ENCODE results near the gene PRMT9.

The PRMT9 gene

GRCh38 chr4:147683717-147684700 is at the start of gene PRMT9:
Gene PRMT9, minus strand, starts transcription at chr4:147684163. Its CDS starts 176 bp downstream, at chr4:147683987.
- peak; percentile 38 for DNase-seq

GRCh38 chr4:147732518-147733235 is 48.7 kb upstream of the PRMT9 start:
- DNase-seq = no peak

GRCh38 chr4:147731580-147732517 is 47.9 kb upstream of the PRMT9 start, which contains the start of gene ARHGAP10:
Gene ARHGAP10, plus strand, starts transcription at chr4:147732088. Its CDS starts 214 bp downstream, at chr4:147732302.
- DNase-seq = no peak

- DNase-seq = no peak
These were observed 46.4 kb upstream of the PRMT9 start for GRCh38 chr4:147730333-147730732.

GRCh38 chr4:147727476-147728028 is 43.6 kb upstream of the PRMT9 start:
- no peak for DNase-seq

GRCh38 chr4:147725673-147726072 is 41.7 kb upstream of the PRMT9 start:
- no peak for DNase-seq

- DNase-seq = no peak
These were observed 40.7 kb upstream of the PRMT9 start for GRCh38 chr4:147724468-147725201.

- DNase-seq = no peak
These were observed 39.4 kb upstream of the PRMT9 start for GRCh38 chr4:147723326-147723725.

- DNase-seq = no peak
These were observed 33.9 kb upstream of the PRMT9 start for GRCh38 chr4:147717878-147718277.

GRCh38 chr4:147714575-147715401 is 30.8 kb upstream of the PRMT9 start:
- no peak for DNase-seq

GRCh38 chr4:147709999-147710398 is 26.0 kb upstream of the PRMT9 start:
- no peak for DNase-seq

GRCh38 chr4:147707892-147708672 is 24.1 kb upstream of the PRMT9 start:
- no peak for DNase-seq

GRCh38 chr4:147704846-147705245 is 20.9 kb upstream of the PRMT9 start:
- DNase-seq = no peak

- DNase-seq = no peak
These were observed 12.9 kb upstream of the PRMT9 start for GRCh38 chr4:147696866-147697265.

- DNase-seq = no peak
These were observed 9.3 kb upstream of the PRMT9 start for GRCh38 chr4:147693218-147693617.

- no peak for DNase-seq
These were observed 7.9 kb upstream of the PRMT9 start for GRCh38 chr4:147691820-147692219.

GRCh38 chr4:147689067-147689466 is 5.1 kb upstream of the PRMT9 start:
- no peak for DNase-seq

GRCh38 chr4:147683188-147683591 is 773 bp downstream of the PRMT9 start:
- DNase-seq = no peak

GRCh38 chr4:147682755-147683154 is 1.2 kb downstream of the PRMT9 start:
- DNase-seq = no peak

Measured in NCI-H748 treated with DMSO at 0.1 percent for 48 hours (cell line).